HK-2 (cell line): ENCODE measurements around the gene SPRYD7.
A peak's percentile ranks its signal among the peaks of the same experiment; 100 is the strongest.
"Not testable (repeated sequence)": the region's sequence is repeated elsewhere in the genome, so short reads cannot be mapped to it uniquely, and the experiment has no call there.

Experiments
- DNase-seq: peaks from one replicate; pipeline ENCODE4 v3.0.0-alpha.2; 2018; ENCODE audit not compliant: unreplicated experiment

SPRYD7 gene, protein sequence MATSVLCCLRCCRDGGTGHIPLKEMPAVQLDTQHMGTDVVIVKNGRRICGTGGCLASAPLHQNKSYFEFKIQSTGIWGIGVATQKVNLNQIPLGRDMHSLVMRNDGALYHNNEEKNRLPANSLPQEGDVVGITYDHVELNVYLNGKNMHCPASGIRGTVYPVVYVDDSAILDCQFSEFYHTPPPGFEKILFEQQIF

GRCh38 chr13:49936075-49936967, at the start of gene SPRYD7:
SPRYD7 (minus strand) TSS chr13:49936340; CDS start chr13:49936235, 105 bp downstream.
- peak; percentile 95 for DNase-seq

- no peak for DNase-seq
These were observed 49.0 kb upstream of the SPRYD7 start for GRCh38 chr13:49985129-49985528.

- DNase-seq, result no peak
These were observed 44.1 kb upstream of the SPRYD7 start for GRCh38 chr13:49980266-49980665.

- no peak for DNase-seq
These were observed 41.9 kb upstream of the SPRYD7 start for GRCh38 chr13:49977992-49978391.

DNA sequence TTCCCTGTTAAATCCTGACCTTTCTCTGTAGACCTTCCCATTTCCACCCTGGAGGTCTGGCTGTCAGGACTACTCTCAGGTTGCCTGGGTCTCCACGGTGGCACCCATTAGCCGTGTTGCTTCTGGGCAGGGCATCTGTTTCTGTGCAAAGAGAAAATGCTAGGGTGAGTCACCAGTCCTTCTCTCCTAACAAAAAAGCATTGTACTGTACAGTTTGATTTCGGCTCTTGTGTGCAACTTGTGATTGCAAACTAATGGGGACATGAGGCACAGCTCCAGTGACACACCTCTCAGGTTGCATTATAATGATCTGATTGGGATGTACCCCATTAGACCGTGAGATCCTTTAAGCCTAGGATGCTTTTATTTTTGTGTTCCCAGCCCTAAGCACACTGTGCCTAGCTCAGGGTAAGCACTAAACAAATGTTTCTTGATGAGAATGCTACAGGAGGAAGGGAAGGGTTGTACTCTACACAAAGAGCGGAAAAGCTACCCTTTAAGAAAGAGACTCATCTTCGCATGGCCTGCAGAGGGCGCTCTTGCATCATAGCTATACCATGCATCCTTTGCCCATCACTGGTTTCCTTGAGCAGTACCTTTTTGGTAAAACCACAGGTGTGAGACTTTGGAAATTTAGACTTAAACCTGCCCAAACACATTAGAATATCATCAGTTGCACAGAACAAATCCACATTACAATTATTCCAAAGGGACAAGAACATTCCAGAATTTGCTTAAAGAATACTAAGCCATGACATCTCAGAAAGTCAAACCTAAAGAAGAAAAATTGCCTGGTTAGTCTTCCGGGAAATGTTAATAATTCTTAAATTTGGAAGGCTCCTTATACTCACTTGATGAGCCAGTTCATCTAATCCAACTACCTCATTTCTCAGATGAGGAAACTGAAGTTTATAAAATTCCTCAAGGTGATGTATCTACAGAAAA, 40.4 kb upstream of the SPRYD7 start:
- DNase-seq, result peak; percentile 43

DNA sequence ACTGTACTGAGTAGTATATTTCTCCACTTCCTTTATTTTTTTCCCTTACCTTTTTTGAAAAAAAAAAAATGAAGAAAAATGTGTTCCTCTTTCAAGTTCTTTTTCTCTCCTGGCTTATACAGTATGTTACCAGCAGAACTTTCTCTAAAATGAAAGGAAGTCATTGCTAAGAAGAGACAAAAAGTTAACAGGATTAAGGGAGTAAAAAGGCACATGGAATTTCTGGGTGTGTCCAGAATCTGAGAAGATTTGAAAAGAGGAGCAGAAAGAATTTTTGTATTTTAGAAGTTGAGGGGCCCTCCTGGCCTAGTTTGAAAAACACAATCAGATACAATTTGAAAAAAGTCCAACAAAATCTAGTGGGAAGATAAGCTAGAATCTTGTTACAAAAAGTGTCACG, 39.7 kb upstream of the SPRYD7 start:
- DNase-seq, result no peak

DNA sequence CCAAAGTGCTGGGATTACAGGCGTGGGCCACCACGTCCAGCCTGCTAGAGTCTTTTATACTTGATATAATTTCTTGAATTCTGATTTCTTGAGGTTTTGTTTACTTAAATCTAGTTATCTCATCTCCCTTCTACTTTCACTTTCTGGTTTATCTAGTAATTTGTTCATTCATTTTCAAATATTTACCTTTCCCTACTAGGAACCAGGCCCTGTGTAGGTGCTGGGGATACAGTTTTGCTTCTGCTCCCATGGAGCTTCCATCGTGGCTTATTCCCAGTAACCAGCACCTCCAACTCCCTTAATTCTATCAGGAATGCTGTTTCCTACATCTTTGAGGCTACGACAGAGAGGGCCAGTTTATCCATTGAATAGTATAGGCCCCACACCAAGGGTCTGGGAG, 36.6 kb upstream of the SPRYD7 start:
- DNase-seq, result no peak

DNA sequence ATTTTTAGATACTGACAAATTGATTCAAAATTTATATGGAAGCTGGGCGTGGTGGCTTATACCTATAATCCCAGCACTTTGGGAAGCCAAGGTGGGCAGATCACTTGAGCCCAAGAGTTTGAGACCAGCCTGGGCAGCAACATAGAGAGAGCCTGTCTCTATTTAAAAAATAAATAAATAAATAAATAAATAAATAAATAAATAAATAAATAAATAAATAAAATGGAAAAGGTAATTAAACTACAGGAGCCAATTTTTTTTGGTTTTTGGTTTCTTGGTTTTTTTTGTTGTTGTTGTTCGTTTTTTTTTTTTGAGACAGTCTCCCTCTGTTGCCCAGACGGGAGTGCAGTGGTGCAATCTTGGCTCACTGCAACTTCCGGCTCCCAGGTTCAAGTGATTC, 31.3 kb upstream of the SPRYD7 start:
- no peak for DNase-seq

DNA sequence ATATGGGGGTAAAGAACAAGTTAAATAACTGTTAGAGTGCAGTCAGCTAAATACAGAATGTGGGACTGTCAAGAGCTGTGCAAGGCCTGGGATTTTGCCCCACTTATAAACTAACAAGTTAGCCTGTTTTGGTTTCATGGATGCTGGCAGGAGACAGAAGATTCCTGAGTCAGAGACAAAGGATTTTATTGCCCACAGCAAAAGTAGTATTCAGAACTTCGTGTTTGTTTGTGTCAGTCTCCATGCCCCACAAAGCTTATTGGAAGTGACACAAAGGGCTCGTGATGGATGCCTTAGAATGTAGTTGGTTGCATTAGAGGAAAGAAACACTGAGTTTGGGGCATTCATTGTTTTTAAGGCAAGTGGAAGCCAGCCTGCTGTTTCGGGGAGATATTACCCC, 22.2 kb upstream of the SPRYD7 start:
- no peak for DNase-seq

GRCh38 chr13:49956131-49956530, 20.0 kb upstream of the SPRYD7 start:
- DNase-seq, result no peak

GRCh38 chr13:49954674-49955455, 18.7 kb upstream of the SPRYD7 start:
- DNase-seq, result no peak

- no peak for DNase-seq
These were observed 17.4 kb upstream of the SPRYD7 start for GRCh38 chr13:49953560-49953959.

DNA sequence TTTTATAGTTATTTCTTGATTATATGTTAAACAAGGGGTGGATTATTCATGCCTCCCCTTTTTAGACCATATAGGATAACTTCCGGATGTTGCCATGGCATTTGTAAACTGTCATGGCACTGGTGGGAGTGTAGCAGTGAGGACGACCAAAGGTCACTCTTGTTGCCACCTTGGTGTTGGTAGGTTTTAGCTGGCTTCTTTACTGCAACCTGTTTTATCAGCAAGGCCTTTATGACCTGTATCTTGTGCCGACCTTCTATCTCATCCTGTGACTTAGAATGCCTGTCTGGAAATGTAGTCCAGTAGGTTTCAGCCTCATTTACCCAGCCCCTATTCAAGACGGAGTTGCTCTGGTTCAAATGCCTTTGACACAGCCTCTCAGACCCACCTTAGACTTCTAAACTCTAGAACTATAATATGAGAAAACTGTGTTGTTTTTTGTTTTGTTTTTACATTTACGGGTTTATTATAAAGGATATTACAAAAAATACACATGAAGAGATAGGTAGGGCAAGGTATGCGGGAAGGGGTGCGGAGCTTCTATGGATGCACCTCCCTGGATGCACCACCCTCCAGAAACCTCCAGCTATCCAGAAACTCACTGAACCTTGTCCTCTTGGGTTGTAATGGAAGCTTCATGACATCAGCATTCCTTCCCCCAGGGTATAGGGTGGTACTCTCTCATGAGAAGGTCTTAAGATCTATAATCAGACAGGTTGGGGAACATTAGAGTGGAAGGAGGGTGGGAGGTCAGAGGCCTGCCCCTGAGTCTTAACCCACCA, 15.8 kb upstream of the SPRYD7 start:
- no peak for DNase-seq

DNA sequence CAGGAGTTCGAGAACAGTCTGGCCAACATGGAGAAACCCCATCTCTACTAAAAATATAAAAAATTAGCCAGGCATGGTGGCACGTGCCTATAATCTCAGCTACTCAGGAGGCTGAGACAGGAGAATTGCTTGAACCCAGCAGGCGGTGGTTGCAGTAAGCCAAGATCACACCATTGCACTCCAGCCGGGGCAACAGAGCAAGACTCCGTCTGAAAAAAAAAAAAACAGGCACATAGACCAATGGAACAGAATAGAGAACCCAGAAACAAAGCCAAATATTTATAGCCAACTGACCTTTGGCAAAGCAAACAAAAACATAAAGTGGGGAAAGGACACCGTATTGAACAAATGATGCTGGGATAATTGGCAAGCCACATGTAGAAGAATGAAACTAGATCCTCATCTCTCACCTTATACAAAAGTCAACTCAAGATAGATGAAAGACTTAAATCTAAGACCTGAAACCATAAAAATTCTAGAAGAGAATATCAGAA, 12.7 kb upstream of the SPRYD7 start:
- DNase-seq, result not testable (repeated sequence)

GRCh38 chr13:49939321-49939720, 3.2 kb upstream of the SPRYD7 start:
- DNase-seq, result no peak

DNA sequence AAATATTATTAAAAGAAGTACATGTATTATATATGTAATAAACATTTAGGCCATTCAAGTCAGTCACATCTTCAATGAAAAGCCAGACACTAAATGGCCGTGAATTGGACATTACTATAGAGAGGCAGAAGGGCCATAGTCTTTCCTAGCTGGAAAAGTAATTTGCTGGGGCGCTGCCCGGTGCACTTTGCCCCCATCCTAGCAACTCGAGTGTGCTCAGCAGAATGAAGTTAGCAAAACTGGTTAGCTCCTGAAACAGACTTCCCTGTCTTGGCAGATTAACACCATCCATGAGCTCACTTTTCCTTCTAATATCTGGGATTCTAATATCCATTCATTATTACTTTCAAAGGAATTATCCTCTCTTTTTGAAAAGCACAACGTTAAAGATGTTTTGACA, 2.8 kb upstream of the SPRYD7 start:
- no peak for DNase-seq

DNA sequence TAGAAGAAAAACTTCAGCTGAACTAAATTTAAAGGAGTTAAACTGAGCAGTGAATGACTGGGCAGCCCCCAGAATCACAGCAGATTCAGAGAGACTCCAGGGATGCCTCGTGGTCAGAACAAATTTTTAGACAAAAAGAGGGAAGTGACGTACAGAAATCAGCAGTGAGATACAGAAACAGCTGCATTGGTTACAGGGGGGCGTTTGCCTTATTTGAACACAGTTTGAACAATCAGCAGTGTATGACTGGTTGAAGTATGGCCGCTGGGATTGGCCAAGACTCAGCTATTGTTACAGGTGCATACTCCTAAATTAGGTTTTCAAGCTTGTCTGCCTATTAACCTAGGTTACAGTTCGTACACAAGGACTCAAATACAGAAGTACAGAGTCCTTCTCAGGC, 2.2 kb upstream of the SPRYD7 start:
- no peak for DNase-seq

- DNase-seq, result no peak
These were observed 781 bp upstream of the SPRYD7 start for GRCh38 chr13:49936968-49937273.

- DNase-seq, result peak; percentile 62
These were observed 717 bp downstream of the SPRYD7 start for GRCh38 chr13:49935171-49936074.

DNA sequence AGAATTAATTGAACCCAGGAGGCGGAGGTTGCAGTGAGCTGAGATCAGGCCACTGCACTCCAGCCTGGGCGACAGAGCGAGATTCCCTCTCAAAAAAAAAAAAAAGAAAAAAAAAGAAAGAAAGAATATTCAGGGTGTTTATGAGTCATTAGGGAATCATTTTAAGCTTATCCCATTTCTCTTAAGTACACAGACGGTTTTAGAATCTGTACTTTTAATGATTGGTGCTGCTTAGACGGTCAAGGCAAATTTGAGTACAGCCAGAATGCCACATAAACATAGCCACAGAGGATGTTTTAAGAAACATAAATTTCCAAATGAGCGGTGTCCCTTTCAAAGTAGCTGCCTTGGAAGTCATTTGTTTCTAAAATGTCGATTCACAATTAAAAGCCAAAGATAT, 2.6 kb downstream of the SPRYD7 start:
- no peak for DNase-seq
